Non-pigmented ciliary epithelial cell (primary cell): Measurements from ENCODE around the gene ZBED6.
"Not testable (repeated sequence)": the region's sequence is repeated elsewhere in the genome, so short reads cannot be mapped to it uniquely, and the experiment has no call there.

ENCODE experiments used
- DNase-seq: peaks from one replicate; pipeline ENCODE4 v3.0.0-alpha.2; 2010; ENCODE audit warnings: low read depth

ZBED6 gene

DNA sequence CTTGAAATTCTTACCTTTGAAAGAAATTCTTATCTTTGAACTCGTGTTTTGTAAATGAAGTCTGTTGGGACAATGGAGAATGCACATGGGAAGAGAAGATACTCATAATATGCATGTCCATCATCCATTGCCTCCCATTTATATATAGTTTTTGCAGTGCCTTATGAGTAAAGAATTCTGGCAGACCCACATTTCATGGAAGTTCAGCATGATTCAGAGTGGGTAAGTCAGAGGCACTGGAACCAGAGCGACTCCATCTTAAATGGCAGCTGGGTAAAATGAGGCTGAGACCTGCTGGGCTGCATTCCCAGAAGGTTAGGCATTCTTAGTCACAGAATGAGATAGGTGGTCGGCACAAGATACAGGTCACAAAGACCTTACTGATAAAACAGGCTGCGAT lies 16.6 kb upstream of the ZBED6 start:
- DNase-seq = no peak

- DNase-seq = no peak
Observed at GRCh38 chr1:203781962-203782361, 13.5 kb upstream of the ZBED6 start.

GRCh38 chr1:203789966-203790365 lies 5.5 kb upstream of the ZBED6 start:
- no peak for DNase-seq

GRCh38 chr1:203791498-203791897 lies 3.9 kb upstream of the ZBED6 start:
- DNase-seq = no peak

GRCh38 chr1:203792486-203792885 lies 2.9 kb upstream of the ZBED6 start:
- no peak for DNase-seq

DNA sequence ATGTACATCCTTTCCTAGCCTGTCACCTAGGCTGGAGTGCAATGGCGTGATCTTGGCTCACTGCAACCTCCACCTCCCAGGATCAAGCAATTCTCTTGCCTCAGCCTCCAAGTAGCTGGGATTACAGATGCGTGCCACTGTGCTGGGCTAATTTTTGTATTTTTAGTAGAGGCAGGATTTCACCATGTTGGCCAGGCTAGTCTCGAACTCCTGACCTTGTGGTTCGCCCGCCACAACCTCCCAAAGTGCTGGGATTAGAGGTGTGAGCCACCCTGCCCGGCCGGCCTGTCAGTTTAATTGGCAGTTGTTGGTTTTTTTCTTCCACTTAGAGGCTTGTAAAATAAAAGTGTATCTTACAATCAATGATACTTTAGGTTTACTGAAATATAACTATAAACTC lies 1.9 kb upstream of the ZBED6 start:
- not testable (repeated sequence) for DNase-seq

GRCh38 chr1:203794764-203795440 lies 521 bp upstream of the ZBED6 start:
- no peak for DNase-seq

- DNase-seq = no peak
Observed at GRCh38 chr1:203796236-203796605, 798 bp downstream of the ZBED6 start.

- DNase-seq = no peak
Observed at GRCh38 chr1:203797216-203797615, 1.8 kb downstream of the ZBED6 start.

- DNase-seq = no peak
Observed at GRCh38 chr1:203797948-203798655, 2.7 kb downstream of the ZBED6 start.

DNA sequence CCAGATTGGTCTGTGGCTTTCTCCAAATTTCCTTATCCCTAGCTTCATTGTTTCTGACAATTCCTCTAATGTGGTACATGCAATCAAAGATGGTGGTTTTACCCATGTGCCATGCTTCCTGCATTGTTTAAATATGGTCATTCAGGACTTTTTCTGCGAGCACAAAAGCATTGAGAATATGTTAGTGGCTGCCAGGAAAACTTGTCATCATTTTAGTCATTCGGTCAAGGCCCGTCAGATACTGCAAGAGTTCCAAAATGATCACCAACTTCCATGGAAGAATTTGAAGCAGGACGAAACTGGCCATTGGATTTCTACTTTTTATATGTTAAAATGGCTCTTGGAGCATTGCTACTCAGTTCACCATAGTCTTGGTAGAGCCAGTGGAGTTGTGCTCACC lies 3.7 kb downstream of the ZBED6 start:
- no peak for DNase-seq

DNA sequence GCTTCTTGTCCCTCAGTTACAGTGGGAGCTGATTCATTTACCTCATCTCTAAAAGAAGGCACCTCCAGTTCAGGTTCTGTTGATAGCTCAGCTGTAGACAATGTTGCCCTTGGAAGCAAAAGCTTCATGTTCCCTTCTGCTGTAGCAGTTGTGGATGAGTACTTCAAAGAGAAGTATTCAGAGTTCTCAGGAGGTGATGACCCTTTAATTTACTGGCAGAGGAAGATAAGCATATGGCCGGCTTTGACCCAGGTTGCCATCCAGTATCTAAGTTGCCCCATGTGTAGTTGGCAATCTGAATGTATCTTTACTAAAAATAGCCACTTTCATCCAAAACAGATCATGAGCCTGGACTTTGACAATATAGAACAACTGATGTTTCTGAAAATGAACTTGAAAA lies 4.5 kb downstream of the ZBED6 start:
- no peak for DNase-seq

- DNase-seq = no peak
Observed at GRCh38 chr1:203805689-203806088, 10.3 kb downstream of the ZBED6 start.

DNA sequence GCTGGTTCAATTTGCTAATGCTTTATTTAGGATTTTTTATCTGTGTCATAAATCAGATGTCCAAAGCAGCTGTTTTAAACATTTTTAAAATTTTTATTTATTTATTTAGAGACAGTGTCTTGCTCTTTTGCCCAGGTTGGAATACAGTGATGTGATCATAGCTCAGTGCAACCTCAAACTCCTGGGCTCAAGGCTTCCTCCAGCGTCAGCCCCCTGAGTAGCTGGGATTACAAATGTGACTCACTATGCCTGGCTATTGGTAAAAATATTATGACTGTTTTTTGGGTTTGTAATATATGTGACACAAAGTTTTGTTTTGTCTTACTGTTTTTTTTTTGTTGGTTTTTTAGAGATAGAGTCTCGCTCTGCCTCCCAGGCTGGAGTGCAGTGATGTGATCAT lies 11.8 kb downstream of the ZBED6 start:
- DNase-seq = peak; percentile 64

- DNase-seq = no peak
Observed at GRCh38 chr1:203813581-203814341, 18.3 kb downstream of the ZBED6 start.

DNA sequence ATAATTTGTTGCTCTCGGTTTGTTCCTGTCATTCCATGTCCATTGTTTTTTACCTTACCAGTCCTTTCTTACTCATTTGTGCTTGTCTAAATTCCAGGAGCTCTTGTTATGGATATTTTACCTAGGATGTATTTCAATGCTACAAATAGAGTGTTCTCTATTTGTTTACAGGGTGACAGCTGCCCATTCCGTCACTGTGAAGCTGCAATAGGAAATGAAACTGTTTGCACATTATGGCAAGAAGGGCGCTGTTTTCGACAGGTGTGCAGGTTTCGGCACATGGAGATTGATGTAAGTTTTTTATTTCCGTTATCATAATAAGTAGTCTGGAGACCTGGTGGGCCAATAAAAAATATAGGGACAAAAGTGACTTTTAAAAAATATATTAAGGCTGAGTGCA lies 23.0 kb downstream of the ZBED6 start:
- DNase-seq = no peak

- DNase-seq = no peak
Observed at GRCh38 chr1:203823306-203823705, 27.9 kb downstream of the ZBED6 start.

- no peak for DNase-seq
Observed at GRCh38 chr1:203826175-203826574, 30.8 kb downstream of the ZBED6 start.

GRCh38 chr1:203828002-203828401 lies 32.6 kb downstream of the ZBED6 start:
- DNase-seq = no peak

- no peak for DNase-seq
Observed at GRCh38 chr1:203828503-203828902, 33.1 kb downstream of the ZBED6 start.

DNA sequence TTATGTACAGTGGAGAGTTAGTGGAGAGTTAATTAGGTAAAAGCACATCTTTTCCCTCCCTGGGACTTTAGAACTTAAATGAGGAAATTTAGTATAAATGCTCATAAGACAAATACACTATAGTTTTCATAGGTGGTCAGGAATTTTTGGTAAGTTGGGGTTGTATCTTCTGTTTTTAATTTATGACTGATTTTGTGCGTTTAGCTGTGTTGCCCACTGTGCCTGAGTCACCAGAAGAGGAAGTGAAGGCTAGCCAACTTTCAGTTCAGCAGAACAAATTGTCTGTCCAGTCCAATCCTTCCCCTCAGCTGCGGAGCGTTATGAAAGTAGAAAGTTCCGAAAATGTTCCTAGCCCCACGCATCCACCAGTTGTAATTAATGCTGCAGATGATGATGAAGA lies 33.8 kb downstream of the ZBED6 start:
- DNase-seq = not testable (repeated sequence)

DNA sequence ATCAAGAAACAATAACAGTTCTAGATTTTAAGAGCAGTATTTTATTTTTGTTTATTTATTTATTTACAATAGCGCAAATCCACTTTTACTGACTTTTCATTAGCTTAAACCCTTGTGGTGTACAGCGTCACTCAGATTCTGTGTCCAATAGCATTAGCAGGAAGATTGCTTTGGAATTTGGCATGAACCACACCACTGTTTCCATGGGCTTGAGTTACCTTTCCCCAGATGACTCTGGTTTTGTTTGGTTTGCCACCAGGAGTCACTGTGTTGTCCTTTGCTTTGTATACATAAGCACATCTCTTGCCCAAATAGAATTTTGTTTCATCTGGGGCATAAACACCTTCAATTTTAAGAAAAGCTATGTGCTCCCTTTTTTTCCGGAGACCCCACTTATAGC lies 40.1 kb downstream of the ZBED6 start:
- no peak for DNase-seq

- no peak for DNase-seq
Observed at GRCh38 chr1:203839081-203839480, 43.7 kb downstream of the ZBED6 start.
